DND-41 (cell line): ENCODE data around the gene TMEM38A.

Source experiments
- ATAC-seq: fragments of 200-7000 bp; cut with Tn5 transposase; 3 replicates; pipeline ENCODE4 v1.9.1; 2021; ENCODE audit warnings: low read depth; ENCODE audit not compliant: insufficient read depth
- DNase-seq: peaks from one replicate; pipeline ENCODE4 v3.0.0-alpha.2; 2020
- H2AFZ ChIP-seq: 2 replicates; pipeline ENCODE4 v1.6.0; 2012; ENCODE audit warnings: low read depth, low read length
- H3K27ac ChIP-seq: 2 replicates; pipeline ENCODE4 v1.5.1; 2012; ENCODE audit warnings: low read length, inconsistent platforms
- H3K27me3 ChIP-seq: fragments of 200-600 bp; sonication (generic); 2 replicates; pipeline ENCODE4 v1.6.0; 2012; ENCODE audit warnings: low read length, mild to moderate bottlenecking, inconsistent platforms; ENCODE audit not compliant: insufficient read depth, poor library complexity
- H3K36me3 ChIP-seq: 2 replicates; pipeline ENCODE4 v1.5.1; 2012; ENCODE audit warnings: low read length, inconsistent platforms; ENCODE audit not compliant: insufficient read depth
- H3K4me1 ChIP-seq: 2 replicates; pipeline ENCODE4 v1.5.1; 2012; ENCODE audit warnings: mild to moderate bottlenecking, low read length; ENCODE audit not compliant: insufficient read depth
- H3K4me2 ChIP-seq: 2 replicates; pipeline ENCODE4 v1.6.0; 2012; ENCODE audit warnings: mild to moderate bottlenecking, moderate library complexity, low read length, inconsistent platforms; ENCODE audit not compliant: insufficient read depth
- H3K4me3 ChIP-seq, 2 experiments: fragments of 200-600 bp in 1 of 2; shearing (Covaris generic) in 1 of 2; 2 replicates each; pipeline ENCODE4 v1.5.1; 2012 to 2016; ENCODE audit warnings: inconsistent platforms in 2 of 2, low read length in 2 of 2, mild to moderate bottlenecking in 2 of 2, low read depth in 1 of 2, moderate library complexity in 1 of 2
- H3K79me2 ChIP-seq: 2 replicates; pipeline ENCODE4 v1.6.0; 2012; ENCODE audit warnings: low read length, inconsistent platforms; ENCODE audit not compliant: insufficient read depth
- H3K9ac ChIP-seq: 2 replicates; pipeline ENCODE4 v1.6.0; 2012; ENCODE audit warnings: low read depth, mild to moderate bottlenecking, inconsistent platforms, low read length, moderate library complexity
- H3K9me3 ChIP-seq: 2 replicates; pipeline ENCODE4 v1.5.1; 2012; ENCODE audit warnings: low read length, moderate library complexity, mild to moderate bottlenecking, inconsistent platforms; ENCODE audit not compliant: insufficient read depth, severe bottlenecking
- H4K20me1 ChIP-seq: 2 replicates; pipeline ENCODE4 v1.6.0; 2012; ENCODE audit warnings: low read length; ENCODE audit not compliant: insufficient read depth
- CTCF ChIP-seq: IDR thresholded peaks from 2 replicates; pipeline ENCODE4 v1.5.1; 2012; ENCODE audit warnings: borderline replicate concordance, low read length, moderate library complexity, mild to moderate bottlenecking; ENCODE audit not compliant: poor library complexity, severe bottlenecking; ENCODE audit errors: extremely low read depth
- EZH2 ChIP-seq: IDR thresholded peaks from 3 replicates; pipeline ENCODE4 v1.6.1; 2012; ENCODE audit warnings: borderline replicate concordance, low read depth, mild to moderate bottlenecking, moderate library complexity, low read length, inconsistent platforms; ENCODE audit not compliant: severe bottlenecking

The TMEM38A gene

GRCh38 chr19:16678498-16678897 lies 17.6 kb downstream of the TMEM38A start:
- Histone ChIP-seq H3K9ac (no peak overlapping the region), H3K27me3 (no peaks in the 10 kb centered on the region), H3K4me3 (no peak overlapping the region), H3K9me3 (peaks cover 2% of the 10 kb centered on the region), H3K36me3 (no peaks in the 10 kb centered on the region), H3K4me2 (no peak overlapping the region), H3K27ac (no peak overlapping the region), H3K79me2 (no peaks in the 10 kb centered on the region), H3K4me1 (no peaks in the 10 kb centered on the region), H4K20me1 (no peaks in the 10 kb centered on the region), H2AFZ (no peak overlapping the region)
- TF ChIP-seq CTCF (no peak), EZH2 (no peak)
- DNase-seq (no peak), ATAC-seq (no peak)

GRCh38 chr19:16679811-16680210 lies 18.9 kb downstream of the TMEM38A start:
- Histone ChIP-seq H3K27ac (no peak overlapping the region), H3K79me2 (no peaks in the 10 kb centered on the region), H3K36me3 (no peaks in the 10 kb centered on the region), H3K4me2 (no peak overlapping the region), H3K4me1 (no peaks in the 10 kb centered on the region), H4K20me1 (no peaks in the 10 kb centered on the region), H3K9ac (no peak overlapping the region), H2AFZ (no peak overlapping the region), H3K9me3 (peaks cover 2% of the 10 kb centered on the region), H3K27me3 (no peaks in the 10 kb centered on the region), H3K4me3 (no peak overlapping the region)
- ATAC-seq (no peak), DNase-seq (no peak)
- TF ChIP-seq EZH2 (no peak), CTCF (no peak)

- H3K9ac ChIP-seq, result no peak overlapping the region
- TF ChIP-seq EZH2 (no peak), CTCF (no peak)
- H3K79me2 ChIP-seq, result no peaks in the 10 kb centered on the region
- H3K36me3 ChIP-seq, result no peaks in the 10 kb centered on the region
- ATAC-seq (no peak), DNase-seq (no peak)
- H4K20me1 ChIP-seq, result no peaks in the 10 kb centered on the region
- H2AFZ ChIP-seq, result no peak overlapping the region
- H3K9me3 ChIP-seq, result peaks cover 2% of the 10 kb centered on the region
- H3K4me1 ChIP-seq, result no peaks in the 10 kb centered on the region
- no peaks in the 10 kb centered on the region for H3K27me3 ChIP-seq
- H3K4me2 ChIP-seq, result no peak overlapping the region
- no peak overlapping the region for H3K4me3 ChIP-seq
- no peak overlapping the region for H3K27ac ChIP-seq
Observed at GRCh38 chr19:16682539-16682938, 21.6 kb downstream of the TMEM38A start.

GRCh38 chr19:16684216-16684615 lies 23.3 kb downstream of the TMEM38A start:
- H3K27ac ChIP-seq, result no peak overlapping the region
- no peak overlapping the region for H3K4me3 ChIP-seq
- H4K20me1 ChIP-seq, result no peaks in the 10 kb centered on the region; the same call in 1 of the 2 replicates
- H3K9me3 ChIP-seq, result peaks cover 2% of the 10 kb centered on the region
- H2AFZ ChIP-seq, result no peak overlapping the region
- no peak for TF ChIP-seq EZH2
- TF ChIP-seq CTCF, result no peak
- no peak overlapping the region for H3K9ac ChIP-seq
- DNase-seq (no peak), ATAC-seq (no peak)
- no peak overlapping the region for H3K4me2 ChIP-seq
- H3K27me3 ChIP-seq, result no peaks in the 10 kb centered on the region
- no peaks in the 10 kb centered on the region for H3K4me1 ChIP-seq
- no peaks in the 10 kb centered on the region for H3K36me3 ChIP-seq
- H3K79me2 ChIP-seq, result no peaks in the 10 kb centered on the region
